WTC11 (cell line): ENCODE data around the gene GZF1.
A peak's percentile ranks its signal among the peaks of the same experiment; 100 is the strongest.

Experiments
- CTCF ChIP-seq: fragments of 200-600 bp; IDR thresholded peaks from 2 replicates; pipeline ENCODE4 v1.8.0; 2022; ENCODE audit warnings: antibody characterized with exemption
- RELA ChIP-seq: sonication (generic); formaldehyde crosslinking; IDR thresholded peaks from 2 replicates; pipeline ENCODE4 v1.8.1; 2022; ENCODE audit warnings: missing genetic modification reagents, mild to moderate bottlenecking, borderline replicate concordance

- TF ChIP-seq CTCF (no peak), RELA (CRISPR knock-in tag) (peak; percentile 24; the same call in 1 of the 2 replicates)
These were observed at the start of gene GZF1 for GRCh38 chr20:23361476-23362391.
